Panc1 (cell line): ENCODE data around the gene DBNDD2.

Source experiments
- POLR2AphosphoS5 ChIP-seq: IDR thresholded peaks from 2 replicates; pipeline ENCODE4 v1.6.1; 2012; ENCODE audit warnings: mild to moderate bottlenecking, low read depth, low read length, moderate library complexity
- SIN3A ChIP-seq: IDR thresholded peaks from 2 replicates; pipeline ENCODE4 v1.6.1; 2012; ENCODE audit warnings: low read depth, mild to moderate bottlenecking, low read length, moderate library complexity, borderline replicate concordance; ENCODE audit not compliant: insufficient read depth
- TCF7L2 ChIP-seq: IDR thresholded peaks from 2 replicates; pipeline ENCODE4 v1.6.1; 2011; ENCODE audit warnings: mild to moderate bottlenecking, low read depth, low read length, inconsistent platforms
- TF ChIP-seq, protein P1 (sequence below): fragments of 450-650 bp; IDR thresholded peaks from 2 replicates; pipeline ENCODE4 v1.5.1; 2017; ENCODE audit warnings: mild to moderate bottlenecking
- TF ChIP-seq, protein P2 (sequence below), 2 experiments: IDR thresholded peaks; 2 replicates each; pipeline ENCODE4 v1.6.1; 2011 to 2012; ENCODE audit warnings: low read depth in 2 of 2, control low read depth in 1 of 2, low read length in 1 of 2, mild to moderate bottlenecking in 1 of 2, moderate library complexity in 1 of 2; ENCODE audit not compliant: insufficient read depth in 1 of 2

DNA sequence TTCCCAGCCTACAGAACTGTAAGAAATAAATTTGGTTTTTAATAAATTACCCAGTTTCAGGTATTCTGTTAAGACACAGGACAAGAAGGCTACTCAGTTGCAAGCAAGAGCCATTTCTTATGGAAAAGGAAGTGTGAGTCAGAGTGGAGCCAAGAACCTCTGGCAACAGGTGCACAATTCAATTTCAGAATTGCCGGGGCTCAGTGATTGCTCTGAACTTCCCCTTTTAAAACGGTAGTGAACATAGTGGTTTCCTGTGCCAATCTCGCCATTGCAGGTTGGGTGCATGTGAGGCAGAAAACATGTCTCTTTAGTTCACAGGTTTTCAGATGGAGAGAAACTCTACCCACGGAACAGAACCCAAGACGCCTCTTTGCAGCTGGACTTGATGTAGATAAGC lies 24.2 kb downstream of the DBNDD2 start:
- TF ChIP-seq TCF7L2 (no peak), POLR2AphosphoS5 (no peak), SIN3A (no peak)
- TF ChIP-seq, protein P1, sequence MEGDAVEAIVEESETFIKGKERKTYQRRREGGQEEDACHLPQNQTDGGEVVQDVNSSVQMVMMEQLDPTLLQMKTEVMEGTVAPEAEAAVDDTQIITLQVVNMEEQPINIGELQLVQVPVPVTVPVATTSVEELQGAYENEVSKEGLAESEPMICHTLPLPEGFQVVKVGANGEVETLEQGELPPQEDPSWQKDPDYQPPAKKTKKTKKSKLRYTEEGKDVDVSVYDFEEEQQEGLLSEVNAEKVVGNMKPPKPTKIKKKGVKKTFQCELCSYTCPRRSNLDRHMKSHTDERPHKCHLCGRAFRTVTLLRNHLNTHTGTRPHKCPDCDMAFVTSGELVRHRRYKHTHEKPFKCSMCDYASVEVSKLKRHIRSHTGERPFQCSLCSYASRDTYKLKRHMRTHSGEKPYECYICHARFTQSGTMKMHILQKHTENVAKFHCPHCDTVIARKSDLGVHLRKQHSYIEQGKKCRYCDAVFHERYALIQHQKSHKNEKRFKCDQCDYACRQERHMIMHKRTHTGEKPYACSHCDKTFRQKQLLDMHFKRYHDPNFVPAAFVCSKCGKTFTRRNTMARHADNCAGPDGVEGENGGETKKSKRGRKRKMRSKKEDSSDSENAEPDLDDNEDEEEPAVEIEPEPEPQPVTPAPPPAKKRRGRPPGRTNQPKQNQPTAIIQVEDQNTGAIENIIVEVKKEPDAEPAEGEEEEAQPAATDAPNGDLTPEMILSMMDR, result no peak
- TF ChIP-seq, protein P2, sequence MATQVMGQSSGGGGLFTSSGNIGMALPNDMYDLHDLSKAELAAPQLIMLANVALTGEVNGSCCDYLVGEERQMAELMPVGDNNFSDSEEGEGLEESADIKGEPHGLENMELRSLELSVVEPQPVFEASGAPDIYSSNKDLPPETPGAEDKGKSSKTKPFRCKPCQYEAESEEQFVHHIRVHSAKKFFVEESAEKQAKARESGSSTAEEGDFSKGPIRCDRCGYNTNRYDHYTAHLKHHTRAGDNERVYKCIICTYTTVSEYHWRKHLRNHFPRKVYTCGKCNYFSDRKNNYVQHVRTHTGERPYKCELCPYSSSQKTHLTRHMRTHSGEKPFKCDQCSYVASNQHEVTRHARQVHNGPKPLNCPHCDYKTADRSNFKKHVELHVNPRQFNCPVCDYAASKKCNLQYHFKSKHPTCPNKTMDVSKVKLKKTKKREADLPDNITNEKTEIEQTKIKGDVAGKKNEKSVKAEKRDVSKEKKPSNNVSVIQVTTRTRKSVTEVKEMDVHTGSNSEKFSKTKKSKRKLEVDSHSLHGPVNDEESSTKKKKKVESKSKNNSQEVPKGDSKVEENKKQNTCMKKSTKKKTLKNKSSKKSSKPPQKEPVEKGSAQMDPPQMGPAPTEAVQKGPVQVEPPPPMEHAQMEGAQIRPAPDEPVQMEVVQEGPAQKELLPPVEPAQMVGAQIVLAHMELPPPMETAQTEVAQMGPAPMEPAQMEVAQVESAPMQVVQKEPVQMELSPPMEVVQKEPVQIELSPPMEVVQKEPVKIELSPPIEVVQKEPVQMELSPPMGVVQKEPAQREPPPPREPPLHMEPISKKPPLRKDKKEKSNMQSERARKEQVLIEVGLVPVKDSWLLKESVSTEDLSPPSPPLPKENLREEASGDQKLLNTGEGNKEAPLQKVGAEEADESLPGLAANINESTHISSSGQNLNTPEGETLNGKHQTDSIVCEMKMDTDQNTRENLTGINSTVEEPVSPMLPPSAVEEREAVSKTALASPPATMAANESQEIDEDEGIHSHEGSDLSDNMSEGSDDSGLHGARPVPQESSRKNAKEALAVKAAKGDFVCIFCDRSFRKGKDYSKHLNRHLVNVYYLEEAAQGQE (IDR thresholded peaks at IDR 0.05; ENCODE audit: insufficient read depth in 1 of 2, low read depth in 2 of 2, low read length in 1 of 2), result no peak
